ENCODE data around the gene USPL1.

USPL1 gene

GRCh38 chr13:30656178-30656577 is 38.5 kb downstream of the USPL1 start:
- no peak for DNase-seq (ENCODE audit: low read depth in 2 of 2)

GRCh38 chr13:30659980-30660379 is 42.3 kb downstream of the USPL1 start:
- no peak for DNase-seq (ENCODE audit: low read depth in 2 of 2)

- DNase-seq (ENCODE audit: low read depth in 2 of 2), result no peak
These were observed 43.1 kb downstream of the USPL1 start for GRCh38 chr13:30660796-30661195.

GRCh38 chr13:30664689-30665275 is 47.1 kb downstream of the USPL1 start:
- no peak for DNase-seq (ENCODE audit: low read depth in 2 of 2)

GRCh38 chr13:30665638-30666037 is 47.9 kb downstream of the USPL1 start:
- DNase-seq (ENCODE audit: low read depth in 2 of 2), result no peak

- DNase-seq (ENCODE audit: low read depth in 2 of 2), result no peak
These were observed 48.4 kb downstream of the USPL1 start for GRCh38 chr13:30666113-30666512.

- DNase-seq (ENCODE audit: low read depth in 2 of 2), result no peak
These were observed 49.3 kb downstream of the USPL1 start for GRCh38 chr13:30667014-30667413.

- DNase-seq (ENCODE audit: low read depth in 2 of 2), result no peak
These were observed 50.6 kb downstream of the USPL1 start for GRCh38 chr13:30668312-30668711.

- no peak for DNase-seq (ENCODE audit: low read depth in 2 of 2)
These were observed 53.6 kb downstream of the USPL1 start for GRCh38 chr13:30671271-30671815.

GRCh38 chr13:30673669-30674521 is 56.2 kb downstream of the USPL1 start:
- DNase-seq (ENCODE audit: low read depth in 2 of 2), result peak; percentile 84 to 89

- DNase-seq (ENCODE audit: low read depth in 2 of 2), result no peak
These were observed 58.0 kb downstream of the USPL1 start for GRCh38 chr13:30675717-30676116.

GRCh38 chr13:30676672-30677071 is 59.0 kb downstream of the USPL1 start:
- no peak for DNase-seq (ENCODE audit: low read depth in 2 of 2)

- DNase-seq (ENCODE audit: low read depth in 2 of 2), result no peak
These were observed 62.0 kb downstream of the USPL1 start for GRCh38 chr13:30679483-30680330.

- DNase-seq (ENCODE audit: low read depth in 2 of 2), result no peak
These were observed 64.1 kb downstream of the USPL1 start for GRCh38 chr13:30681843-30682242.

- DNase-seq (ENCODE audit: low read depth in 2 of 2), result no peak
These were observed 67.7 kb downstream of the USPL1 start for GRCh38 chr13:30685320-30685859.

GRCh38 chr13:30685987-30686386 is 68.3 kb downstream of the USPL1 start:
- no peak for DNase-seq (ENCODE audit: low read depth in 2 of 2)

GRCh38 chr13:30687601-30688000 is 69.9 kb downstream of the USPL1 start:
- DNase-seq (ENCODE audit: low read depth in 2 of 2), result no peak

- no peak for DNase-seq (ENCODE audit: low read depth in 2 of 2)
These were observed 72.0 kb downstream of the USPL1 start for GRCh38 chr13:30689752-30690151.

- DNase-seq (ENCODE audit: low read depth in 2 of 2), result no peak
These were observed 72.8 kb downstream of the USPL1 start for GRCh38 chr13:30690282-30691188.

- DNase-seq (ENCODE audit: low read depth in 2 of 2), result no peak
These were observed 74.4 kb downstream of the USPL1 start for GRCh38 chr13:30692113-30692512.

All from stimulated activated CD4-positive, alpha-beta T cell treated with anti-CD3 and anti-CD28 coated beads, Interleukin-4, amount 100 ng/mL, for 48 hours (primary cell).